HG03060 (cell line): ENCODE results near the gene DENND1C.
A peak's percentile ranks its signal among the peaks of the same experiment; 100 is the strongest.

Experiments used
- ATAC-seq: cut with Tn5 transposase; IDR thresholded peaks from one replicate; pipeline ENCODE4 v1.9.1; 2021; ENCODE audit warnings: low read depth, moderate number of reproducible peaks; ENCODE audit not compliant: unreplicated experiment

Gene DENND1C

GRCh38 chr19:6480848-6481415 lies 655 bp downstream of the DENND1C start:
- no peak for ATAC-seq

- ATAC-seq = no peak
Observed at GRCh38 chr19:6479836-6480398, 1.7 kb downstream of the DENND1C start.

- ATAC-seq = no peak
Observed at GRCh38 chr19:6478815-6479214, 2.8 kb downstream of the DENND1C start.

- no peak for ATAC-seq
Observed at GRCh38 chr19:6476896-6477431, 4.6 kb downstream of the DENND1C start.

- ATAC-seq = no peak
Observed at GRCh38 chr19:6476155-6476895, 5.3 kb downstream of the DENND1C start.

- ATAC-seq = no peak
Observed at GRCh38 chr19:6475321-6476108, 6.1 kb downstream of the DENND1C start.

GRCh38 chr19:6473647-6474046 lies 7.9 kb downstream of the DENND1C start:
- no peak for ATAC-seq

DNA sequence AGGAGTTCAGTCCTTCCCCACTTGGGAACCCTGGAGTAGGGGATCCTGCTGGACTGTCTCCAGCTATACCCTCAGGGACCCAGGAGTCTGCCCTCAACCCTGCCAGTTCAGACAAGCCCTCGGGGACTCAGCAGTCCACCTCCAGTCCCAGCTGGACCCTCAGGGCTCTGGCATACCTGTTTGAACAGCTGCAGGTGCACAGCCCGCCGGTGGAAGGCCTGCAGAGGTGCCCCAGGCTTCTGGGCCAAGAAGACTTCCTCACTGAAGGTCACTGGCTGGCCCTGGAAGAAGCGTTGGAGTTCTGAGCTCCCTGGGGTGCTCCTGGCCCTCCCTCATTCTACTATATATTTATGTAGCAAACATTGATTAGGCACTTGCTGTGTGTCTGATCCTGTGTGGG lies 8.9 kb downstream of the DENND1C start:
- no peak for ATAC-seq

DNA sequence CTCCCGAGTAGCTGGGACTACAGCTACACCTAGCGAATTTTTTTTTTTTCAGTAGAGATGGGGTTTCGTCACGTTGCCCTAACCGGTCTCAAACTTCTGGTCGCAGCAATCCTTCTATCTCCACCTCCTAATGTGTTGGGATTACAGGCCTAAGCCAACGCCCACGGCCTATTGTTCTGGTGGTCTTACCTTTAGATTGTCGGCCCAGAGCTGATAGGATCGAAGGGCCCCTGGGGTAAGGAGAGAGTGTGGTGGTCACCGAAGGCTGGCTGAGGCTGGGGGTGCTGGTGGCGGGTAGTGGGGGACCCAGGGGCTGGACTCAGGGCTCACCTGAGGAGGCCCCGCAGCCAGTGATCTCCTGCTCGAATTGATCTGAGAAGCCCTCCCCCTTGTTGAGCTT lies 10.5 kb downstream of the DENND1C start:
- ATAC-seq = no peak

DNA sequence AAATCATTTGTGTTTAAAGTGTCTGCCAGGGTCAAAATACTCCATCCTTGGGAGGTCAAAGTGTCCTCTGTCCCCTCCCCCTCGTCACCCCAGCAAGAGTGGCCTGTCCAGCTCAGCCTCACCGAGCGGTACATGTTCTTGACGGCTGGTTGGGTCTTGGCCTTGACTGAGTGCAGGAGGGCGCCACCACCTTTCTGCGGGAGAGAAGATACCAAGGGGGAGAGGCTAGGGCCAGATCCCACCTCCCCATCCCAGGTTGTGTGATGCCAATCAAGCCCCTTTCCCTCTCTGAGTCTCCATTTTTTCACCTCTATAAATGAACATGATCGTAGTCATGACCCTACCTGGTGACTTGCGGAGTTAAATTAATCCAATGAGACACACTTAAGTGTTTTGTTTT lies 11.4 kb downstream of the DENND1C start:
- no peak for ATAC-seq

- ATAC-seq = no peak
Observed at GRCh38 chr19:6467384-6467783, 14.2 kb downstream of the DENND1C start.

DNA sequence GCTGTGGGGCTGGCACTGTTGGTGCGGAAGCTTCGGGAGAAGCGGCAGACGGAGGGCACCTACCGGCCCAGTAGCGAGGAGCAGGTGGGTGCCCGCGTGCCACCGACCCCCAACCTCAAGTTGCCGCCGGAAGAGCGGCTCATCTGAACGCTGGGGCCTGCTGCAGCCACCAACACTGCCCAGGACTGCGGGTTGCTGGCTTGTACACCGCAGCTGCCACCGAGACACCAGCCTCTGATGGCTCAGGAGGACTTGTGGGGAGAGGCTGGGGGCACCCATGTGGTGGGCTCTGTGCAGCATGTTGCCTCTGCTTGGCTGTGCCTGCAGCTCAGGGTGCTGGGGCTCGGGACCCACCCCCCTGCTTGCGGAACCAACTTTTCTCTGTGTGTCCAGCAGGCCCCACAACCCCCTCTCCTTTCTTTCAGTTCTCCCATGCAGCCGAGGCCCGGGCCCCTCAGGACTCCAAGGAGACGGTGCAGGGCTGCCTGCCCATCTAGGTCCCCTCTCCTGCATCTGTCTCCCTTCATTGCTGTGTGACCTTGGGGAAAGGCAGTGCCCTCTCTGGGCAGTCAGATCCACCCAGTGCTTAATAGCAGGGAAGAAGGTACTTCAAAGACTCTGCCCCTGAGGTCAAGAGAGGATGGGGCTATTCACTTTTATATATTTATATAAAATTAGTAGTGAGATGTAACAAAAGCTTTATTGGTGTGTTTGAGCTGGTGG lies 14.9 kb downstream of the DENND1C start:
- ATAC-seq = no peak

GRCh38 chr19:6465663-6466062 lies 15.9 kb downstream of the DENND1C start:
- no peak for ATAC-seq

DNA sequence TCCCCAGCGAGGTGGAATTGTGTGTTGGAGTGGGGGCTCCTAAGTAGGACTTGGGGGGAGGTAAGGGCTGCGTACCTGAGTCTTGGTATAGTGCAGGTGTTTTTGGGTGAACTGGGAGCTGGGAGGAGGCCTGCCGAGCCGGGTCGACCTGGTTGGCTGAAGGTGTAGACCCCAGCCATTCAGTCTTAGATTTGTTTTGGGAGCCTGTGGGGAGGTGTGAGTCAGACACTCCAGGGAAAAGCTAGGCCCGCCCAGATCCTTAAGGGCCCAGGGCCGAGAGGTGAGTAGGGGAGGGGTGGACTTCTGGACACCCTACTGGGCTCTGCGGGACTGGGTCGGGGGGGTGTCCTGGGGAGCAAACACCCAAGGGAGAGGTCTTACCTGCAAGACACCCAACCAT lies 16.6 kb downstream of the DENND1C start:
- ATAC-seq = no peak

DNA sequence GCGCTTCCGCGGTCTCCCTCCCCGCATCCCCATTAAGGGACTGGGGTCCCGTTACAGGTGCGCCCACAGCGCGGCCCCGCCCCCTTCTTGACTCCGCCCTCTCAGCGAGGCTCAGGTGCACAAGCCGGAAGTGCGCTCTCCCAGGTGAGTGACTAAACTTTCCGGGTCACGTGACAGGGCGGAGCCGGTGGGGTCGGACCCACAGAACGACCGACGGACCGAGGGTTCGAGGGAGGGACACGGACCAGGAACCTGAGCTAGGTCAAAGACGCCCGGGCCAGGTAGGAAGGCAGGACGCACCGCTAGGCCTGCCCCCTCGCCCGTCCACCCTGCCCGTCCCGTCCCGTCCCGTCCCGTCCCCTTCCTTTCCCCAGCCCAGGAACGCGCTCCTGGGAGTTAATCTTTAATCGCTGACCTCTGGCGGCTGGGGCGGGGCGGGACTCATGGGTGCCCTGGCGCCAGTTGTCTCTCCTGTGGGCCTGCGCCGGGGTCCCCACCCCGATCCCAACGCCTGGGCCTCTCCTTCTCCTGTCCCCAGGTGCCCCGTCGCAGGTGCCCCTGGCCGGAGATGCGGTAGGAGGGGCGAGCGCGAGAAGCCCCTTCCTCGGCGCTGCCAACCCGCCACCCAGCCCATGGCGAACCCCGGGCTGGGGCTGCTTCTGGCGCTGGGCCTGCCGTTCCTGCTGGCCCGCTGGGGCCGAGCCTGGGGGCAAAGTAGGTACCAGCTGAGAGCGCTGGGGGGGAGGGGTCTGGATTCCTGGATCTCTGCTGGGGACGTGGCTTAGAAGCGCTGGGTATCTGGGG lies 17.3 kb downstream of the DENND1C start, which contains the start of gene CRB3:
Gene CRB3 (plus strand): TSS at position 202 of the 804 bp plus-strand sequence. CDS start 431 bp downstream, at position 633.
- ATAC-seq = no peak

GRCh38 chr19:6460099-6460884 lies 21.3 kb downstream of the DENND1C start:
- ATAC-seq = peak; percentile 51

DNA sequence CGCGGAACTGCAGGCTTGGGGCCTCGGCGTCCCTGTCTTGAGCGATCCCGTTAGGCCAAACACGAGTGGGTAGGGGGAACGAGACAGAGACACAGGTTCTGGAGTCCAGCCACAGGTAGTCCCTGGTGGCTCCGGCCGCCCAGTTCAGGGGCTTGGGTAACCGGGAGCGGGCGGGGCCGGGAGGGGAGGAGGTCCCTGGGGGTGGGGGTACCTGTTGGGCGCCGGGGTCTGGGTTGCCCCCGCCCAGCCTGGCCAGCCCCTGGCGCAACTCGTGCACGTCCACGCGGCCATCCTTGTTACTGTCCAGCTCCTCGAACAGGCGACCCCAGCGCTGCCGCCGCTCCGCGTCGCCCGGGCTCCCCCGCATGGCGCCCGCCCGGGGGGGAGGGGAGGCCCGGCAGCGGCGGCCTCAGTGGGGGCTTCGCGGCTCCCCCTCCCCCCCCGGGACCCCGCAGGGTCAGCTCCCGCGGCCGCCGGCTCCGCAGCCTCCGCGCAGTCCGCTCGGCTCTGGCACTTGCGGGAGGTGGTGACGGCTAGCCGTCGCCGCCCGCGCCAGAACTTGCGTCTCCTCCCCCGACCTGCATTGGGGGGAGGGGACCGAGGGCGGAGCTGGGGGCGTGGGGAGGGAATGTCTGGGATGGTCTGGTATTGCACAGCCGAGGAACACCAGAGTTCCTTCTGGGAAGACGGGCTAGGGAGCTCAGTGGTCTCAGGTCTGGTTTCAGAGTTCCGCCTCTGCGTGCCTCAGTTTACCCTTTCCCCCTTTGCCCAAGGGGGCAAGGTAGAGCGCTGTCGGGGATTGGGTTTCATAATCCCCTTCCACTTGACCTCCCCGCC lies 22.1 kb downstream of the DENND1C start, which contains the start of gene SLC25A23:
Gene SLC25A23 (minus strand): TSS at position 531 of the 837 bp plus-strand sequence. CDS start 164 bp downstream, at position 367.
- peak; percentile 11 for ATAC-seq
